Ovary (tissue), 9 donors: ENCODE data around the gene DOCK1. TPM values are rescaled to one million over a fixed set of nuclear protein-coding genes. Genes with fewer than 3 reads are reported as not detected.

Source experiments
- DNase-seq, 5 donors: peaks; one replicate each; pipeline ENCODE4 v3.0.0-alpha.2; 2019 to 2020
- H3K27ac ChIP-seq, 2 donors: fragments of 200-600 bp; one replicate each; pipeline versions ENCODE4 v1.5.1 to v1.8.0; 2019 to 2022
- H3K27me3 ChIP-seq: fragments of 200-600 bp; one replicate; pipeline ENCODE4 v1.8.0; 2022
- H3K36me3 ChIP-seq: fragments of 200-600 bp; sonication (generic); one replicate; pipeline ENCODE4 v1.5.1; 2019
- H3K4me1 ChIP-seq: one replicate; pipeline ENCODE4 v1.8.1; 2013; ENCODE audit warnings: mild to moderate bottlenecking, moderate library complexity; ENCODE audit not compliant: insufficient read depth
- H3K4me3 ChIP-seq: fragments of 200-600 bp; sonication (generic); one replicate; pipeline ENCODE4 v1.5.1; 2017
- H3K9me3 ChIP-seq, 2 donors: fragments of 200-600 bp in 1 of 2; sonication (generic) in 1 of 2; one replicate each; pipeline versions ENCODE4 v1.5.1 to v1.8.1; 2013 to 2019; ENCODE audit warnings: mild to moderate bottlenecking in 1 of 2, moderate library complexity in 1 of 2
- CTCF ChIP-seq, 3 donors: fragments of 450-650 bp in 2 of 3; fragments of 200-600 bp in 1 of 3; IDR thresholded peaks; one replicate each; pipeline versions ENCODE4 v1.5.1 to v1.8.0; 2016 to 2022; ENCODE audit warnings: antibody characterized with exemption in 3 of 3, mild to moderate bottlenecking in 1 of 3
- EP300 ChIP-seq: sonication (generic); formaldehyde crosslinking; IDR thresholded peaks from one replicate; pipeline ENCODE4 v1.6.1; 2017; ENCODE audit warnings: antibody characterized with exemption
- POLR2A ChIP-seq: fragments of 450-650 bp; IDR thresholded peaks from one replicate; pipeline ENCODE4 v1.6.1; 2017; ENCODE audit warnings: antibody characterized with exemption, mild to moderate bottlenecking, moderate library complexity
- WGBS, 3 donors: extraction: QIAGEN DNeasy Blood & Tissue Kit in 1 of 3; methylation state at CpG; one replicate each; pipeline versions ENCODE4 v1.1.5 to v1.1.7; 2013 to 2017; 5-methylcytosine and 5-hydroxymethylcytosine counted together
- intact Hi-C, 4 donors: fragments of 100-400 bp; cut with DNase I; formaldehyde crosslinking; loops; one replicate each; pipeline versions ENCODE4 v1.11.0 to v1.15.1; 2022 to 2023
- polyA plus RNA-seq, 2 donors: library from polyadenylated mRNA; stranded (reverse); fragments of 200-250 nt in 1 of 2; fragments of 350-450 nt in 1 of 2; fragmentation: Illumina TruSeq in 1 of 2; extraction: RNeasy Lipid Tissue Mini Kit (QIAGEN cat#74804) in 1 of 2; gene quantifications; one replicate each; pipeline ENCODE4 v1.2.3, GENCODE V29; 2013 to 2014
- total RNA-seq, 7 donors: library from RNA; depleted of rRNA in 2 of 7; stranded (reverse); fragments of >200 nt in 2 of 7; fragmentation: NEBNext Ultra II Directional in 3 of 7; extraction: Animal tissue kit (Norgen Biotek cat#: 25700) in 3 of 7; gene quantifications; one replicate each; pipeline versions ENCODE4 v1.1.0 to v1.2.4, GENCODE V29; 2016 to 2023
- donor health status: DM: no; HTN: no; CAD: no; lungs with moderate emphysema.
- donor health status: DM: no; HTN: no; CAD: no.
- donor health status: Bipolar disorder and iron deficiency.
- donor health status: DM: yes; HTN: yes; CAD: no.
- donor health status: DM: no; HTN: no; CAD: no.
- donor health status: DM: yes; HTN: yes; CAD: no.

DOCK1 gene
- total and polyA plus RNA-seq, 9 donors: 24.7 to 68.3 (median 51.1) TPM

GRCh38 chr10:126872135-126872534, 33.1 kb upstream of the DOCK1 start:
- WGBS, 3 donors: 90 to 91% (median 90%) methylated on average over 7 of the region's 7 CpGs

GRCh38 chr10:126872768-126873167, 32.5 kb upstream of the DOCK1 start:
- H3K27me3 ChIP-seq: no peaks in the 10 kb centered on the region
- TF ChIP-seq POLR2A (no peak), EP300 (no peak), CTCF (IDR thresholded peaks at IDR 0.05) (no peak)
- no peaks in the 10 kb centered on the region for H3K36me3 ChIP-seq
- no peaks in the 10 kb centered on the region for H3K9me3 ChIP-seq
- intact Hi-C loops: no loop called here
- no peak overlapping the region for H3K27ac ChIP-seq
- H3K4me1 ChIP-seq: no peaks in the 10 kb centered on the region
- no peak for DNase-seq
- no peak overlapping the region for H3K4me3 ChIP-seq
- WGBS, 3 donors: 65 to 68% (median 65%) methylated on average over 3 of the region's 3 CpGs

More at GRCh38 chr10:126872135-126872534, 33.1 kb upstream of the DOCK1 start:
- H3K36me3 ChIP-seq: no peaks in the 10 kb centered on the region
- no peak overlapping the region for H3K4me3 ChIP-seq
- intact Hi-C loops: no loop called here
- no peaks in the 10 kb centered on the region for H3K9me3 ChIP-seq
- no peak overlapping the region for H3K27ac ChIP-seq
- no peaks in the 10 kb centered on the region for H3K27me3 ChIP-seq
- no peak for DNase-seq
- H3K4me1 ChIP-seq: no peaks in the 10 kb centered on the region
- no peak for TF ChIP-seq CTCF (IDR thresholded peaks at IDR 0.05)
- no peak for TF ChIP-seq EP300
- TF ChIP-seq POLR2A: no peak

- Histone ChIP-seq H3K36me3 (no peaks in the 10 kb centered on the region), H3K27ac (no peak overlapping the region), H3K9me3 (no peaks in the 10 kb centered on the region), H3K4me3 (no peak overlapping the region), H3K27me3 (no peaks in the 10 kb centered on the region), H3K4me1 (no peaks in the 10 kb centered on the region)
- 86 to 89% (median 87%) methylated on average over 3 of the region's 3 CpGs for WGBS, 3 donors
- DNase-seq: no peak
- TF ChIP-seq POLR2A (no peak), EP300 (no peak), CTCF (IDR thresholded peaks at IDR 0.05) (no peak)
- intact Hi-C loops: no loop called here
Observed at GRCh38 chr10:126876456-126876855, 28.8 kb upstream of the DOCK1 start.

- no peak for TF ChIP-seq POLR2A
- no peak for TF ChIP-seq EP300
- no peak for TF ChIP-seq CTCF (IDR thresholded peaks at IDR 0.05)
- H3K4me1 ChIP-seq: no peaks in the 10 kb centered on the region
- no peaks in the 10 kb centered on the region for H3K27me3 ChIP-seq
- intact Hi-C loops: no loop called here
- WGBS, 3 donors: 61 to 68% (median 64%) methylated on average over 2 of the region's 2 CpGs
- H3K36me3 ChIP-seq: no peaks in the 10 kb centered on the region
- H3K27ac ChIP-seq: no peak overlapping the region
- no peak for DNase-seq
- H3K4me3 ChIP-seq: no peak overlapping the region
- H3K9me3 ChIP-seq: no peaks in the 10 kb centered on the region
Observed at GRCh38 chr10:126877390-126877789, 27.8 kb upstream of the DOCK1 start.
